A673 (cell line): ENCODE data around the gene ZNF827. TPM values are rescaled to one million over a fixed set of nuclear protein-coding genes. Genes with fewer than 3 reads are reported as not detected.

Experiments used
- Bru-seq: library from RNA; stranded (reverse); fragments of 400-500 nt; gene quantifications from one replicate; lab custom pipeline; 2021; lab: Mats Ljungman, UMichigan
- BruChase-seq, 2 experiments: library from RNA; stranded (reverse); fragments of 400-500 nt; gene quantifications; one replicate each; lab custom pipeline; 2021; lab: Mats Ljungman, UMichigan
- BruUV-seq: library from RNA; stranded (reverse); fragments of 400-500 nt; replicated peaks from 2 replicates; lab custom pipeline; 2021; lab: Mats Ljungman, UMichigan
- CTCF ChIA-PET: fragments of 300-600 bp; sonication (Branson Sonifier 250); formaldehyde crosslinking; loops from one replicate; lab custom pipeline; 2022; ENCODE audit warnings: antibody characterized with exemption; lab: Charles Lee
- POLR2A ChIA-PET: fragments of 300-600 bp; sonication (Branson Sonifier 250); formaldehyde crosslinking; loops from one replicate; lab custom pipeline; 2022; ENCODE audit warnings: antibody characterized with exemption; ENCODE audit not compliant: low non-redundant PET; lab: Charles Lee
- DNase-seq: peaks from one replicate; pipeline ENCODE4 v3.0.0-alpha.2; 2015; ENCODE audit warnings: low spot score
- H3K27ac ChIP-seq: fragments of 200-600 bp; sonication (generic); 2 replicates; pipeline ENCODE4 v1.5.1; 2016; ENCODE audit warnings: mixed run types, low read depth, mild to moderate bottlenecking, mixed read lengths, antibody characterized with exemption, low read length; ENCODE audit not compliant: poor library complexity, severe bottlenecking
- H3K27me3 ChIP-seq: fragments of 200-600 bp; sonication (generic); replicated peaks from 2 replicates; pipeline ENCODE4 v1.6.1; 2017; ENCODE audit warnings: mixed run types, low read depth, mild to moderate bottlenecking, mixed read lengths, antibody characterized with exemption, low read length; ENCODE audit not compliant: insufficient read depth, poor library complexity
- H3K36me3 ChIP-seq: fragments of 200-600 bp; sonication (generic); 2 replicates; pipeline ENCODE4 v1.6.1; 2016; ENCODE audit warnings: mixed run types, mild to moderate bottlenecking, mixed read lengths, antibody characterized with exemption, low read length; ENCODE audit not compliant: insufficient read depth, poor library complexity, severe bottlenecking
- H3K4me1 ChIP-seq: fragments of 200-600 bp; sonication (generic); 2 replicates; pipeline ENCODE4 v1.6.1; 2017; ENCODE audit warnings: mixed run types, mild to moderate bottlenecking, mixed read lengths, antibody characterized with exemption, low read length; ENCODE audit not compliant: insufficient read depth, poor library complexity, severe bottlenecking
- H3K4me3 ChIP-seq: fragments of 200-600 bp; sonication (generic); 2 replicates; pipeline ENCODE4 v1.5.1; 2016; ENCODE audit warnings: low read depth, mixed run types, mild to moderate bottlenecking, mixed read lengths, low read length; ENCODE audit not compliant: poor library complexity, severe bottlenecking
- H3K9me3 ChIP-seq: fragments of 200-600 bp; sonication (generic); 2 replicates; pipeline ENCODE4 v1.6.1; 2016; ENCODE audit warnings: mixed run types, low read depth, mild to moderate bottlenecking, mixed read lengths, antibody characterized with exemption, low read length; ENCODE audit not compliant: poor library complexity, severe bottlenecking
- CTCF ChIP-seq: fragments of 300-800, 200-600 bp; sonication (generic); conservative IDR thresholded peaks from 2 replicates; pipeline ENCODE4 v1.5.1; 2017; ENCODE audit warnings: low read depth, mild to moderate bottlenecking, antibody characterized with exemption, low read length, moderate library complexity, mixed read lengths
- EZH2 ChIP-seq: fragments of 200-600 bp; sonication (generic); IDR thresholded peaks from 2 replicates; pipeline ENCODE4 v1.6.1; 2017; ENCODE audit warnings: borderline replicate concordance, low read depth, mild to moderate bottlenecking, mixed read lengths, antibody characterized with exemption, low read length; ENCODE audit not compliant: poor library complexity, severe bottlenecking
- intact Hi-C: fragments of 100-400 bp; cut with micrococcal nuclease; formaldehyde crosslinking; loops from one replicate; pipeline ENCODE4 v1.10.0; 2022; ENCODE audit not compliant: unreplicated experiment
- long read RNA-seq: library from polyadenylated mRNA; stranded (forward); transcript quantifications from one replicate; pipeline ENCODE4 v2.0.0, GENCODE V29; 2022
- total RNA-seq: library from RNA; stranded (reverse); gene quantifications from 2 replicates; pipeline ENCODE4 v1.2.3, GENCODE V29; 2021

ZNF827 gene
- total RNA-seq (18.4 and 20.0 TPM in 2 replicates), Bru-seq, nascent RNA (percentile 77 among the genes with signal in this experiment), BruChase-seq, experiment 1, labeled RNA remaining after a 2-hour chase (percentile 70 among the genes with signal in this experiment), BruChase-seq, experiment 2, labeled RNA remaining after a 6-hour chase (percentile 65 among the genes with signal in this experiment)
- long read RNA-seq, full-length matches to known transcripts, result 1 of 19 reads
- long read RNA-seq, partial matches to known transcripts, result 6 of 19 reads
- long read RNA-seq, other reads (novel, unspliced or antisense), result 12 of 19 reads

- no peaks in the 10 kb centered on the region for H3K36me3 ChIP-seq
- ChIA-PET POLR2A (no interaction called here), CTCF (no interaction called here)
- BruUV-seq, result no TSS peak
- TF ChIP-seq EZH2, result no peak
- no peak for TF ChIP-seq CTCF
- H3K27me3 ChIP-seq, result no peaks in the 10 kb centered on the region
- H3K27ac ChIP-seq, result peak within 1 kb of the TSS; percentile 78
- peak within 1 kb of the TSS; percentile 87 for H3K4me3 ChIP-seq
- H3K4me1 ChIP-seq, result peaks cover 28% of the 10 kb centered on the region
- intact Hi-C loops, result loop anchor here (5.0 kb wide), 3 partner anchors 67 to 322 kb away; partner anchors contain the start of gene MMAA
- DNase-seq, result peak; percentile 76
- no peaks in the 10 kb centered on the region for H3K9me3 ChIP-seq
These were observed at the start of gene ZNF827 for GRCh38 chr4:145938618-145939440. Gene ZNF827 (minus strand): TSS chr4:145938823. CDS start chr4:145938407, 416 bp downstream.

GRCh38 chr4:145984563-145984962 is 45.9 kb upstream of the ZNF827 start:
- DNase-seq, result no peak
- H3K4me3 ChIP-seq, result no peak overlapping the region
- no peaks in the 10 kb centered on the region for H3K27me3 ChIP-seq
- TF ChIP-seq EZH2 (no peak), CTCF (no peak)
- POLR2A ChIA-PET, result interaction anchor here (0.6 kb wide), 1 partner anchor 29 kb away, joined by 3 read pairs; no protein-coding TSS in a partner anchor
- intact Hi-C loops, result no loop called here
- H3K36me3 ChIP-seq, result no peaks in the 10 kb centered on the region
- H3K4me1 ChIP-seq, result no peaks in the 10 kb centered on the region
- no peak overlapping the region for H3K27ac ChIP-seq
- H3K9me3 ChIP-seq, result no peaks in the 10 kb centered on the region
- CTCF ChIA-PET, result no interaction called here
- no TSS peak for BruUV-seq

GRCh38 chr4:145982791-145983190 is 44.2 kb upstream of the ZNF827 start:
- DNase-seq, result no peak
- no peaks in the 10 kb centered on the region for H3K36me3 ChIP-seq
- no peak overlapping the region for H3K27ac ChIP-seq
- no peak overlapping the region for H3K4me3 ChIP-seq
- ChIA-PET POLR2A (no interaction called here), CTCF (no interaction called here)
- no peaks in the 10 kb centered on the region for H3K27me3 ChIP-seq
- no peaks in the 10 kb centered on the region for H3K9me3 ChIP-seq
- TF ChIP-seq EZH2 (no peak), CTCF (no peak)
- H3K4me1 ChIP-seq, result no peaks in the 10 kb centered on the region
- BruUV-seq, result no TSS peak
- intact Hi-C loops, result no loop called here
